DMS153 treated with DMSO at 0.1 percent for 48 hours (cell line): ENCODE results near the gene NEUROG1.
A peak's percentile ranks its signal among the peaks of the same experiment; 100 is the strongest.

Experiments
- DNase-seq: peaks from one replicate; lab custom pipeline; 2025; ENCODE audit not compliant: unreplicated experiment; lab: John Stamatoyannopoulos, UW

NEUROG1 gene

DNA sequence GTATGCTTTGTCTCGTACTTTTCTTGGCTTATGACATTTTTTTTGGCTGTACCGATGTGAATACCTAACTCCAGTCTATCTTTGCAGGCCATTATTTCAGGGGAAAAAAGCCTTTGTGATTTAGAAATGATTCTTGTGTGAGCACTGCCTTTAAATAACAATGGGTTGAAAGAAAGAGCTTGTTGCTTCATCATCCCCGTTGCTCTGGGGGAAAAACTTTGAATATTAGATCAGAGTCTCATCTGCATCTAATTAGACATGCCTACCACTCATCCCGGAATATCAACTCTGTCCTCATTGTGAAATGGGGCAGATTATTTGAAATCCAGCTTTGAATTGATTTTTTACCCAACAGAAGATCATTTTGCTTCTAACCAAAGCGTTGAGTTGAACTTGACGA lies 29.5 kb upstream of the NEUROG1 start:
- no peak for DNase-seq

- no peak for DNase-seq
Measured at GRCh38 chr5:135564331-135564730, 28.6 kb upstream of the NEUROG1 start.

DNA sequence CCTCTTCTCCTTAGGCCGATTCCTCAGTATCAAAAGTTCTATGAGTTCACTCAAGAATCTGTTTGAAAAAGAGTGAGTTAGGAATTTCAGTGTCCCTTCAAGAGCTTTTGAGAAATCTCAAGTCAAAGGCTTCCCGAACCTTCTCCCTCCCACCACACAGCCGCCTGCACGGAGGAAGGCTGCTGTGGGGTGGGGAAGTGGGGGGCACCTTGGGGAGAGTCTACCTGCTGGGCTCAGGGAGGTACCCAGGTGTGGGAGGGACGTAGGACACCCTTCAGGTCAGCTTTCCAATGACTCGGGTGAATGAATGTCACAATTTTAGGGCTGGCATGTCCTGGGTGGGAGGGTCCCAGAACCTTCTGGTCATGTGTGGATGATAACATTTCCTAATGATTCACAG lies 25.5 kb upstream of the NEUROG1 start:
- no peak for DNase-seq

- DNase-seq, result peak; percentile 46
Measured at GRCh38 chr5:135560858-135561257, 25.1 kb upstream of the NEUROG1 start.

GRCh38 chr5:135559354-135559753 lies 23.6 kb upstream of the NEUROG1 start:
- no peak for DNase-seq

- no peak for DNase-seq
Measured at GRCh38 chr5:135557076-135557838, 21.5 kb upstream of the NEUROG1 start.

DNA sequence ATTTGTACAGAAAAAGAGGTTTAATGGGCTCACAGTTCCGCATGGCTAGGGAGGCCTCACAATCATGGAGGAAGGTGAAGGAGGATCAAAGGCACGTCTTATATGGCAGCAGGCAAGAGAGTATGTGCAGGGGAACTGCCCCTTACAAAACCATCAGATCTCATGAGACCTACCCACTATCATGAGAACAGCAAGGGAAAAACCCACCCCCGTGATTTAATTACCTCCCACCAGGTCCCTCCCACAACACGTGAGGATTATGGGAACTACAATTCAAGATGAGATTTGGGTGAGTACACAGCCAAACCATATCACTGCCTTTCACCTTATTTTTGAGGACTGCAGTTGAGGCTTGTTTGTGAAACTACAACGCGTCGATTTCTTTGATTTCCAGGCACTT lies 20.9 kb upstream of the NEUROG1 start:
- DNase-seq, result no peak

DNA sequence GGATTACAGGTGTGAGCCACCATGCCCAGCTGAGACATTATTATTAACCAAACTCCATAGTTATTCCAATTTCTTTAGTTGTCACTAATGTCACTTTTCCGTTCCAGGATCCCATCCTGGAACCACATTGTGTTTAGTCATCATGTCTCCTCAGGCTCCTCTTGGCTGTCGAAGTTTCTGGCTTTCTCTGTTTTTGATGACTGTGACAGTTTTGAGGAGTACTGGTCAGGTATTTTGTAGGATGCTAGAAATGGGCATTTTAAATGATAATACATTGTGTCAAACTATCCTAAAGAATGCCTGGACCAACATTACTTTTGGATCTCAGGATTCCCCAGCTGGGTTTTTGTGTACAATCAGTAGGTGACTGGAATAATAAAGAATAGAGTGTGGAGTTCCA lies 19.8 kb upstream of the NEUROG1 start:
- DNase-seq, result no peak

- peak; percentile 4 for DNase-seq
Measured at GRCh38 chr5:135553688-135554462, 18.1 kb upstream of the NEUROG1 start.

- peak; percentile 17 for DNase-seq
Measured at GRCh38 chr5:135551593-135552447, 16.1 kb upstream of the NEUROG1 start.

- no peak for DNase-seq
Measured at GRCh38 chr5:135549413-135549812, 13.6 kb upstream of the NEUROG1 start.

- no peak for DNase-seq
Measured at GRCh38 chr5:135547590-135548254, 12.0 kb upstream of the NEUROG1 start.

DNA sequence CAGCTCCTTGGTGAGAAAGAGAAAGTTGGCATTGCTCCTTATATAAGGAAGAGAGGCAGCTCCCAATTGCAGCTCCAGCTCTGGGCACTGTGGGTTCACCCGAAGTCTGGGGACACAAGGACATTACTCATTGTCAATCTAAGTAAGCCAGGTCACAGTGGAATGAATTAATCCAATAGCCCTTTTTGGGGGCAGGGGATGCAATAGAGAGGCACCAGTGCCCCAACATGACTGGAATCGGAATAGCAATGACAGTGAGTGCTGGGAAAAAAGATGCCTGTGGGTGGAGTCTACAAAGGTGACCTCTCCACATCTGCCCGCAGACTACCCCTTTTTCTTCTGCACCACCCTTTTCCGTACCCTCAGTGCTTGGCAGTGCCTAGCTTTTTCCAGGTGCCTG lies 11.1 kb upstream of the NEUROG1 start:
- no peak for DNase-seq

- no peak for DNase-seq
Measured at GRCh38 chr5:135546101-135546500, 10.3 kb upstream of the NEUROG1 start.

DNA sequence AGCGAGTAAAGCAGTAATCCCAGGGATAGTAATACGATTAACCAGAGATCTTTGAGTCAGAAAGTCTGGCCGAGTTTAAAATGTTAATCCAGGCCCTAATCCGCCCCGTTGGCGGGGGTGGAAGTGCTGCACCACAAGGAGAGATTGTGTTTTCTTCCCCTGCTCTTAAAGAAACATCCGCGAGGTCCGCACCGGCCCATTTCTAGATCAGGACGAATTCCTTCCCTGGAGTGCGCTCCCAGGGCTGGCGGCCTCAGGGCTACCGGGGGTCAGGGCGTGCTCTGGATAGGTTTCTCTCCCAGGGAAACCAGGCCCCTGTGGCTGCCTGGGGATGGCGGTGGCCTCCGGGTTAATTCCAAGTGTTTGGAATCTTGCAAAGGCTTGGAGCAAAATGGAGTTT lies 9.3 kb upstream of the NEUROG1 start:
- DNase-seq, result no peak

- DNase-seq, result no peak
Measured at GRCh38 chr5:135543485-135544304, 7.9 kb upstream of the NEUROG1 start.

GRCh38 chr5:135543001-135543484 lies 7.3 kb upstream of the NEUROG1 start:
- no peak for DNase-seq

DNA sequence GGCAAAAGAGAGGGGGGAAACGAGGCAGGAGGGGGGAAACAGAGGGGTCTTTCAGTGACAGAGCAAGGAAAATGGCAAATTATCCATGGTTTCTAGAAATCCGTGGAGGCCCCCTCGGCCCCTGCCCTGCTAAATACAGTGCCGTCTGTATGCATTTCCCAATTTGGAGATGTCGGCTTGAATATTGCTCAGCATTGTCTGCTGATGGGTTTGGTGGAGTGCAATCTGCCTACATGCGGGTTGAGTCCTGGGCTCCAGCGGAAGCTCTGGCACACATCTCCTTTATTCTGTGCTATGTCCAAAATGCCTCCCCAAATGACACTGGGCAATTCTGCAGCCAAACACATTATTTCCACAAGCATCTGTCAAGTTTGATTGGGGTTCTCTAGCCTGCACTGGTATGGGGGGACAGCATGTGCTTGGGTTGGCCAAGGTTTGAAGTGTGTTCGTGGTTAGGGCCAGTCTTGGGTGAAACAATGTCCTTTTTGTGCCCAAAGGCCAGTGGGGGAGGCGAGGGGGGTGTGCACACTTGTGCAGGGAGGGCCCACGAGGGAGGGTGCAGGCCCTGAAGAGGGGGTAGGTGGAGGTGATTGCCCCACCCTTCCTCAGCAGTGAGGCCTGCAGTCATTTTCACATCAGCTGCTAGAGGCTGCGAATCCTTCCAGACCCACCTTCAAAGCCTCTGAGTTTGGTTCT lies 6.2 kb upstream of the NEUROG1 start:
- no peak for DNase-seq

DNA sequence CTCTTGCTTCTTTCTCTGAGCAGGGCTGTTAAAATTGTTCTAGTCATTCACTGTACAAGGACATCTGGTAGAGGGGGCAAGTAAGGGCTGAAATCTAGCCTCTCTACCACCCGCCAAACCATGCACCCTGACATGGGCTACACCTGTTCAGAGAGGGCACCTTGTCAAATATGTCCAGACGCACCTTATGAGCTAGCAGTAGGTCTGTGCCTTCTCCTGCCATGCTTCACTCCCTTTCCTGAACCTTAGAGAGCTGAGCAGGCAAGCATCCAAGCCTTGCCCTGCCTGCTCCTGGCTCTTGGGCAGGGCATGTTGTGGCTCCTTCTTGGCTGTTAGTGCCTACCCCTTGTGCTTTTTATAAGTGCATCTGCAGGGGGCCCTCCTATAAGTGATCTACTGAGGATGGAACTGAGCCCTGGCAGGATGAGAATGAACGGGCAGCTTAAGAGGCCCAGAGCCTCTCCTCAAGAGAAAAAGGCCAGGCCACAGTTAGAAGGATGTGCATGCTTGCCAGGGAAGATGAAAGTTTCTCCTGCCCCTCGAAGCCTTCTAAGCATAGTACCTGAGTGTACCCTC lies 3.8 kb upstream of the NEUROG1 start:
- no peak for DNase-seq
